GM11168 (cell line): Measurements from ENCODE around the gene CREBBP.

Experiments used
- in situ Hi-C: fragments of 300-500 bp; cut with MboI; formaldehyde crosslinking; loops from one replicate; pipeline ENCODE4 v1.12.0; 2022; ENCODE audit warnings: low sequenced_read_pairs; ENCODE audit not compliant: unreplicated experiment

The CREBBP gene

GRCh38 chr16:3745751-3746355, 134.7 kb downstream of the CREBBP start:
- in situ Hi-C loops, result no loop called here

GRCh38 chr16:3744018-3744417, 136.5 kb downstream of the CREBBP start:
- in situ Hi-C loops, result no loop called here

DNA sequence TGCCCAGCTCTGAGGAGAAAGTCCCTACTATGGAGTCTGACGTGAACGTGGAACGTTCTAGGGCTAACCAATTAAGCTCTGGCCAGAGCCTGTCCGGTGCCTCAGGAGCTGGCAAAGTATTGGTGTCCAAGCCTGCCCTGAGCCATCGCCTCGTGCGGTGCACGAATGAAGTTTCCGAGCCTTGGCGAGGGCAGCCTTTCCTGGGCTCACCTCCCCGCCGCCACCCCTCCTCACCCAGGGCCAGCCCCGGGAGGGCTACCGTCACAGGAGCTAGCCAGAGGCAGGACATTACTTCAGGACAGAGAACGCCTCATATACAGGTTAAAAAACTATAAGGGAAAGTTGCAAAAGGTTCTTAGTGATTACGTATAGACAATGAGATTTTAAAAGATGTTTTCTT, 139.6 kb downstream of the CREBBP start:
- in situ Hi-C loops, result no loop called here

- in situ Hi-C loops, result no loop called here
Observed at GRCh38 chr16:3740186-3740585, 140.3 kb downstream of the CREBBP start.

DNA sequence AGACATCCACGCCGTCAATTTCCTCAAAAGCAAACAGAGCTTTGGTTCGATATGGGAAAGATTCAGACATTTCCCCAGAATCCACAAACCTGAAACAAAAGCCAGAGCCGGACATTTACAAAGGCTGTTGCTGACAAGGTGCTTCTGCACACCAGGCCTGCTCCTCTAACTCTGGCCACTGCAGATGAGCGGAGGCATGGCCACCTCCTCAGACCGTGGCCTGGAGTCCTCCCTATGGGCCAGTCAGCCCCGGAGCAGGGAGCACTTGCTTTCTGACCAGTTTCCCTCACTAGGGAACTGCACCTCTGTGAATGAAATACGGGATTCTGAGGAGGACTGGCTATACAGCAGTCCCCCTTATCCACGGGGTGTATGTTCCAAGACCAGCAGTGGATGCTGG, 140.9 kb downstream of the CREBBP start:
- in situ Hi-C loops, result no loop called here

DNA sequence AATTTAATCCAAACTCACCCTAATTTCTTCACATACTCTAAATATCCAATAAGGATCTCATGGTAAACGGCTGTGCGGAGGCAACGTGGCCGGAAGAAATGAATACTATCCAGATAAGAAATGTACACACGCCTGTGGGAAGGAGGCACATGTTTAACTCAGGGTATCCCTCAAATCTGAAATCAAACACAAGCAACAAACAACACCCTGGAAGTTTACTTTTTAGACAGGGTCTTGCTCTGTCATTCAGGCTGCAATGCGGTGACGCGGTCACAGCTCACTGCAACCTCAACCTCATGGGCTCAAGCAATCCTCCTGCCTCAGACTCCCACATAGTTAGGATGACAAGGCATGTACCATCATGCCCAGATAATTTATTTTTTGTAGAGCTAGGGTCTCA, 142.0 kb downstream of the CREBBP start:
- in situ Hi-C loops, result no loop called here

DNA sequence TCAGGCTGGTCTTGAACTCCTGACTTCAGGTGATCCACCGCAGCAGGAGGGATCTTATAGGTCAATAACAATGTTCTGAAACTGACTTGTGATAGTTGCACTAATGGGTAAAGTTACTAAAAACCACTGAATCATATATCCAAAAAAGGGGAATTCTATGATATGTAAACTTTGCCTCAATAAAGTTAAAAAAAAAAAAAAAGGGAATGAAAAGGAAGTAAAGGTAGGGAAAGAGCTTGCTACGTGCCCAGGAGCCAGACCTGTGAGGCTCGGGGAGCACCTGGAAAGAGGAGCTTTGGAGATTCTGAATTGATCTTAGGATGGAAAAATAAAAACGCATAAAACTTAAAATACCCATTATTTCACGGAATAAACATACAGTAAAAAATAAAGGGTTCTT, 142.4 kb downstream of the CREBBP start:
- in situ Hi-C loops, result no loop called here

GRCh38 chr16:3737181-3737580, 143.3 kb downstream of the CREBBP start:
- in situ Hi-C loops, result no loop called here

DNA sequence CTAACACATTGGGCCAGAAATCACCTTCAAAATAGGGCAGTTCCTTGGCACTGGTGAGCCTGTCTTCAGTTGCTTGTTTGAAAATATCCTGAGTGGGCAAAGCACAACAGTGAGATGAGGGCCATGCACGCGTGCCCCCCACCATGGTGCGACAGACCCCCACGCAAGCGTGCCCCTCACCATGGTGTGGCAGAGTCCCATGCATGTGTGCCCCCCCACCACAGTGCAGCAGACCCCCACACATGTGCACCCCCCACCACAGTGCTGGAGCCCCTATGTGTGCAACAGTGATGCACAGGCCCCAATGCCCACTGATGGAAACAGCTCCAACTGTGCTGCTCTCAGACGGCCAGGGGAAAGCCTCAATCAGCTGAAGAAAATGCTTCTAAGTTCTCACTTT, 144.4 kb downstream of the CREBBP start:
- in situ Hi-C loops, result no loop called here

- in situ Hi-C loops, result no loop called here
Observed at GRCh38 chr16:3735541-3735940, 145.0 kb downstream of the CREBBP start.

DNA sequence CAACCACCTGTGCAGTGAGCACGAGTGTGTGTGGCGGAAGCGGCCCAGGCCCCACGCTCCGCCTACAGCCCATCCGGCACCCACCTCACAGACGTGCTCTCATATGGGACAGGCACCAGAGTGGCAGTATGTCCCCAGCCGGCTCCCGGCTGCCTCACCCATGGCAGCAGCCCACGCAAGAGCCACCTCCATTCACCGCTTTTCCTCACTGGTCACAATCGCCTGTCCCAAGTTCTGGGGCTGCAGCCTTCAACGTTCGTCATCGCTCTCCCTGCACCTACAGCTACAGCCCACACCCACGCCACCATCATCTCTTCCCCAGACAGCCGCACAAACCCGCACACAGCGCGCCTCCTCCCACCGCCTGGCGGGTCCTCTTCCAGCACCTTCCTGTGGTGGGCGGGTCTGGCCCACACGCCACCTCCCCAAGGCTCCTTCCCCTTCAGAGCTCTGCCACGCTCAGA, 145.7 kb downstream of the CREBBP start:
- in situ Hi-C loops, result no loop called here

GRCh38 chr16:3734084-3734757, 146.3 kb downstream of the CREBBP start:
- in situ Hi-C loops, result no loop called here

DNA sequence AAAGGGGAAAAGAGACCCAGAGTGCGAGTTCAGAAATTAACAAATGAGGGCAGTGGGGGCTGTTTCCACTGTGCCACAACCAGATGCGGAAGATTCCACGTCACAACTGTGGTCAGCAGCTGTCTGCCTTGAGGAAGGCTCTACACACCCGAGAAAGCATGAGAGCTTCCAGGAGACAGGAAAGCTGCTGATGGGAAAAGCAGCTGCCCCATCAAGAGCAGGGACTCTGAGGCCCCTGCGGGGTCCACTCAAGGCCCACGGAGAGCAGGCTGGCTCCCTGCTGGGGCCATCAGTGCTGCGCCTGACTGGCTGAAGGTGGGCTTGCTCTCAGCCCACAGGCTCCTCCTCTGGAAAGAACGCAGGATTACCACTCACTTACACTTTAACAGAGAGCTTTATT, 148.3 kb downstream of the CREBBP start:
- in situ Hi-C loops, result no loop called here

GRCh38 chr16:3731126-3731935, 149.2 kb downstream of the CREBBP start:
- in situ Hi-C loops, result no loop called here

- in situ Hi-C loops, result no loop called here
Observed at GRCh38 chr16:3730161-3731125, 150.1 kb downstream of the CREBBP start.

DNA sequence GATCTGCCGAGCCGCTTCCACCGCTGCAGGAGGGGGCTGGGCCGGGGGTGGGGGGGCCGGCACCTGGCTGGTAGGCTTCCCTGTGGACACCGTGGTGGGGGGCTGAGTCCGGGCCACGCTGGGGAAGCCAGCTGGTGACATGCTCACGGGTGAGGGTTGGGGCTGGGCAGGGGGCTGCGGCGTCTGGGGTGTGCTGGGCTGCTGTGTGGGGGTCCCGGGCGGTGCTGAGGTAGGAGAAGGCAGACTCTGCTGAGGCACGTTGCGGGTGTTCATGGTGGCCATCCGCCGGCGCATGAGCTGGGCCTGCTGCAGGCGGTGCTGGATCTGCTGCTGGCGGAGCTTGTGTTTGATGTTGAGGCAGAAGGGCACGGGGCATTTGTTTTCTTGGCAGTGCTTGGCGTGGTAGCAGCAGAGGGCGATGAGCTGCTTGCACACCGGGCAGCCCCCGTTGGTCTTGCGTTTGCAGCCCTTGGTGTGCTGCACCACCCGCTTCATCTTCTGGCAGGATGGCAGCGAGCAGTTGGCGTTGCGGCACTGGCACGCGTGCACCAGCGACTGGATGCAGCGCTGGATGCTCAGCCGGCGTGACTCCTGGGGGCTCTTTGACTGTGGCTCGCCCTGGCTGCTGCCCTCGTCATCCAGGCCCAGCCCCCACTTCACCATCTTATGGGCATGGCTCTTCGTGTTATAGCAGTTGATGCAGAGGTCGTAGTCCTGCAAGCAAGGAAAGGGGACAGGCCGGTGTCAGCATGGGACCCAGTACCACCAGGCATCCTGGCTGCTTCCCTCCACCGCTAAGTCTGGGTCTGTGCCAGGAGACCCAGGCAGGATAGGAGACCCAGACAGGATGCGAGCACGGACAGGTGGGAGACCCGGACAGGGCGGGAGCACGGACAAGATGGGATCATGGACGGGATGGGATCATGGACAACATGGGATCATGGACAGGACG, 151.1 kb downstream of the CREBBP start:
- in situ Hi-C loops, result no loop called here

- in situ Hi-C loops, result no loop called here
Observed at GRCh38 chr16:3728424-3729160, 151.9 kb downstream of the CREBBP start.

DNA sequence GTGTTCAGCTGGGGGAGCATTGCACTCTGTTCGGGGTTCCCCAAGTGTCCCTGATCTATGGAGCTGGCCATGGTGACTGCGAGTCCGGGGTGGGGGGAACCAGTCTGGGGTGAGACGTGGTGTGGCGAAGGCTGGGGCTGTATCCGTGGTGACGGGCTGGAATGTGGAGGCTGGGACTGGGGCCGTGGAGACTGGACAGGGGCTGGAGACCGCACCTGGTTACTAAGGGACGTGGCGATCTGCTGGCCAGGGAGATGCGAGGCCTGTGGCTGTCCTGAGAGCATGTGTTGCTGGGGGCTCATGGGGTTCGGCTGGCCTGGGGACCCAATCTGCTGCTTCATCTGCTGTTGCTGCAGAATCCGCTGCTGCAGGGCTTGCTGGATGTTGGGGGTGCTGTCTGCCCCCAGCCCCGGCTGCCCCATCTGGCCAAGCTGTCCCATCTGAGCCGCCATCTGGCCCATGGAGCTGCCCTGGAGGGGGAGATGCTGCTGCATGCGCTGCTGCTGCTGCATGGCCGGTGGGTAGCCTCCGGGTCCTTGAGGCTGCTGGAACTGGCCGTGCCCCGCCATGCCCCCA, 152.6 kb downstream of the CREBBP start:
- in situ Hi-C loops, result no loop called here
